ENCODE measurements around the gene PIN4. TPM values are rescaled to one million over a fixed set of nuclear protein-coding genes. Genes with fewer than 3 reads are reported as not detected.

PIN4 gene
- total and polyA plus RNA-seq, 2 of the 8 experiments (the other 6 are each of a cell fraction or from before 2014, with no cell fraction given) = 4.8 to 9.4 TPM

GRCh38 chrX:72208126-72208800 is 26.7 kb downstream of the PIN4 start (continued):
- TF ChIP-seq SIN3A (conservative IDR thresholded peaks at IDR 0.05 in 1 of 2, IDR thresholded peaks at IDR 0.05 in 1 of 2; ENCODE audit: low read depth in 1 of 2, low read length in 2 of 2) = no peak
- no peak for TF ChIP-seq RXRA (IDR thresholded peaks at IDR 0.05; ENCODE audit: insufficient read depth, low read depth, low read length)
- TF ChIP-seq SRF (IDR thresholded peaks at IDR 0.05; ENCODE audit: low read depth, low read length) = no peak
- TF ChIP-seq ZNF274 (IDR thresholded peaks at IDR 0.05; ENCODE audit: borderline replicate concordance, extremely low read depth, low read length) = no peak
- TF ChIP-seq TBP (IDR thresholded peaks at IDR 0.05; ENCODE audit: low read depth, low read length) = no peak
- TF ChIP-seq EP300 (IDR thresholded peaks at IDR 0.05; ENCODE audit: borderline replicate concordance in 1 of 2, low read depth in 2 of 2, low read length in 2 of 2) = no peak

Data from H1 (cell line).